ENCODE results near the gene NKD1.

The NKD1 gene

DNA sequence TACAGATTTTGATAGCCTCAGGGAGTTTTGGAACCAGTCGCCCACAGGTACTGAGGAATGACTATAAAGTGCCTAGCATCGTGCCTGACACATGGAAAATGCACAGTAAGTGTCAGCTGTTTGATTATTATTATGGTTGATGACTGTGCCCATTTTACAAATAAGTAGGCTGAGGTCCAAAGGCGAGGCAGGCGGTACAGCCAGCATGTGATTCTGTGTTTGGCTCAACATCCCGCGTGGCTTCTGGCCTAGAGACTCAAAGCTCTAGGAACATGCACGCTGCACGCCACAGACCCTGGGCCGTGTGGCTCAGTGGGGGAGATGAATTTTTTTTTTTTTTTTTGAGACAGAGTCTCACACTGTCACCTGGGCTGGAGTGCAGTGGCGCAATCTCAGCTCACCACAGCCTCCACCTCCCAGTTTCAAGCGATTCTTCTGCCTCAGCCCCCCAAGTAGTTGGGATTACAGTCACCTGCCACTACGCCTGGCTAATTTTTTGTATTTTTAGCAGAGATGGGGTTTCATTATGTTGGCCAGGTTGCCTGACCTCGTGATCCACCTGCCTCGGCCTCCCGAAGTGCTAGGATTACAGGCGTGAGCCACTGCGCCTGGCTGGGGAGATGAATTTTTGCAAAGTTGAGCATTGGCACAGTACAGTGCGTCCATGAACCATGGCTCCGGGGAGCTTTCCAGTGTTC lies 57.7 kb downstream of the NKD1 start:
- DNase-seq (ENCODE audit: low read depth, low spot score) = no peak
- TF ChIP-seq, protein P1, sequence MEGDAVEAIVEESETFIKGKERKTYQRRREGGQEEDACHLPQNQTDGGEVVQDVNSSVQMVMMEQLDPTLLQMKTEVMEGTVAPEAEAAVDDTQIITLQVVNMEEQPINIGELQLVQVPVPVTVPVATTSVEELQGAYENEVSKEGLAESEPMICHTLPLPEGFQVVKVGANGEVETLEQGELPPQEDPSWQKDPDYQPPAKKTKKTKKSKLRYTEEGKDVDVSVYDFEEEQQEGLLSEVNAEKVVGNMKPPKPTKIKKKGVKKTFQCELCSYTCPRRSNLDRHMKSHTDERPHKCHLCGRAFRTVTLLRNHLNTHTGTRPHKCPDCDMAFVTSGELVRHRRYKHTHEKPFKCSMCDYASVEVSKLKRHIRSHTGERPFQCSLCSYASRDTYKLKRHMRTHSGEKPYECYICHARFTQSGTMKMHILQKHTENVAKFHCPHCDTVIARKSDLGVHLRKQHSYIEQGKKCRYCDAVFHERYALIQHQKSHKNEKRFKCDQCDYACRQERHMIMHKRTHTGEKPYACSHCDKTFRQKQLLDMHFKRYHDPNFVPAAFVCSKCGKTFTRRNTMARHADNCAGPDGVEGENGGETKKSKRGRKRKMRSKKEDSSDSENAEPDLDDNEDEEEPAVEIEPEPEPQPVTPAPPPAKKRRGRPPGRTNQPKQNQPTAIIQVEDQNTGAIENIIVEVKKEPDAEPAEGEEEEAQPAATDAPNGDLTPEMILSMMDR (IDR thresholded peaks at IDR 0.05; ENCODE audit: low read depth, low read length) = no peak
- in situ Hi-C loops (cut with HindIII; ENCODE audit: low sequenced_read_pairs) = no loop called here
- no peak overlapping the region for H3K4me3 ChIP-seq (ENCODE audit: low read depth, low read length)

- in situ Hi-C loops (cut with HindIII; ENCODE audit: low sequenced_read_pairs) = no loop called here
- H3K4me3 ChIP-seq (ENCODE audit: low read depth, low read length) = no peak overlapping the region
- DNase-seq (ENCODE audit: low read depth, low spot score) = no peak
- TF ChIP-seq, protein P1 (IDR thresholded peaks at IDR 0.05; ENCODE audit: low read depth, low read length) = no peak
These were observed 58.3 kb downstream of the NKD1 start for GRCh38 chr16:50606431-50607050.

DNA sequence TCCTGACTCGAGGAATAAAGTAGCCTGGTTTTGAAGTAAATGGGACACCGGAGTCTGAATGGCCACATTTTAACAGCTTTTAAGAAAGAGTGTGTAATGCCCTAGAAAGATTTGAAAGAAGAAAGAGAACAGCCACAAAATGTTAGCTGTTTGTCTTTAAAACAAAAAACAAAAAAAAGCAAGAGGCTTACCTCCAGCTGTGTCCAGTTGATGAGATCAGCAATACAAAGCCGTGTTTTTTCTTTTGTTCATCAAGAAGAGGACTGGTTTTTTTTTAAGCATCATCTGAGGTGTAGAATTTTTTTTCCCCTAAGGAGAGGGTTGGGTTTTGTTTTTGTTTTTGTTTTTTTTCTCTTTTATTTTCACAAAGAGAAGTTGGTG lies 58.8 kb downstream of the NKD1 start:
- no peak overlapping the region for H3K4me3 ChIP-seq (ENCODE audit: low read depth, low read length)
- TF ChIP-seq, protein P1 (IDR thresholded peaks at IDR 0.05; ENCODE audit: low read depth, low read length) = no peak
- no peak for DNase-seq (ENCODE audit: low read depth, low spot score)
- in situ Hi-C loops (cut with HindIII; ENCODE audit: low sequenced_read_pairs) = no loop called here

- TF ChIP-seq, protein P1 (IDR thresholded peaks at IDR 0.05; ENCODE audit: low read depth, low read length) = no peak
These were observed 59.3 kb downstream of the NKD1 start for GRCh38 chr16:50607447-50607846.

GRCh38 chr16:50607970-50608557 lies 59.9 kb downstream of the NKD1 start:
- TF ChIP-seq, protein P1 (IDR thresholded peaks at IDR 0.05; ENCODE audit: low read depth, low read length) = no peak
- in situ Hi-C loops (cut with HindIII; ENCODE audit: low sequenced_read_pairs) = no loop called here
- DNase-seq (ENCODE audit: low read depth, low spot score) = no peak
- H3K4me3 ChIP-seq (ENCODE audit: low read depth, low read length) = no peak overlapping the region

More at GRCh38 chr16:50607447-50607846, 59.3 kb downstream of the NKD1 start:
- in situ Hi-C loops (cut with HindIII; ENCODE audit: low sequenced_read_pairs) = no loop called here
- DNase-seq (ENCODE audit: low read depth, low spot score) = no peak
- no peak overlapping the region for H3K4me3 ChIP-seq (ENCODE audit: low read depth, low read length)

GRCh38 chr16:50609049-50609448 lies 60.9 kb downstream of the NKD1 start:
- DNase-seq (ENCODE audit: low read depth, low spot score) = no peak
- H3K4me3 ChIP-seq (ENCODE audit: low read depth, low read length) = no peak overlapping the region
- in situ Hi-C loops (cut with HindIII; ENCODE audit: low sequenced_read_pairs) = no loop called here
- TF ChIP-seq, protein P1 (IDR thresholded peaks at IDR 0.05; ENCODE audit: low read depth, low read length) = no peak

All from astrocyte of the spinal cord (primary cell).